Parathyroid adenoma (tissue), 2 donors: Measurements from ENCODE around the gene DLG5.
A peak's percentile ranks its signal among the peaks of the same experiment; 100 is the strongest.

Source experiments
- H2AFZ ChIP-seq: fragments of 300-600 bp; sonication (generic); one replicate; pipeline ENCODE4 v1.7.0; 2017; ENCODE audit warnings: antibody characterized with exemption, mild to moderate bottlenecking
- H3K27ac ChIP-seq: fragments of 300-600 bp; sonication (generic); one replicate; pipeline ENCODE4 v1.7.0; 2017
- H3K27me3 ChIP-seq: fragments of 300-600 bp; sonication (generic); one replicate; pipeline ENCODE4 v1.7.0; 2017; ENCODE audit warnings: low read length; ENCODE audit not compliant: control insufficient read depth, insufficient read depth
- H3K36me3 ChIP-seq: fragments of 300-600 bp; sonication (generic); one replicate; pipeline ENCODE4 v1.7.0; 2017; ENCODE audit warnings: low read length; ENCODE audit not compliant: control insufficient read depth, insufficient read depth
- H3K4me1 ChIP-seq: fragments of 300-600 bp; sonication (generic); one replicate; pipeline ENCODE4 v1.7.0; 2017; ENCODE audit warnings: control low read depth
- H3K4me2 ChIP-seq: fragments of 300-600 bp; sonication (generic); one replicate; pipeline ENCODE4 v1.7.0; 2017; ENCODE audit warnings: low read length
- H3K4me3 ChIP-seq: fragments of 300-600 bp; sonication (generic); one replicate; pipeline ENCODE4 v1.7.0; 2017; ENCODE audit warnings: low read depth, low read length
- H3K79me2 ChIP-seq: fragments of 300-600 bp; sonication (generic); one replicate; pipeline ENCODE4 v1.7.0; 2017; ENCODE audit warnings: control low read depth
- H3K9ac ChIP-seq: fragments of 300-600 bp; sonication (generic); one replicate; pipeline ENCODE4 v1.7.0; 2017; ENCODE audit warnings: mild to moderate bottlenecking
- H3K9me3 ChIP-seq: fragments of 300-600 bp; sonication (generic); one replicate; pipeline ENCODE4 v1.7.0; 2017; ENCODE audit warnings: low read length; ENCODE audit not compliant: control insufficient read depth
- CTCF ChIP-seq: fragments of 300-600 bp; sonication (generic); IDR thresholded peaks from one replicate; pipeline ENCODE4 v1.7.0; 2017; ENCODE audit warnings: antibody characterized with exemption, mild to moderate bottlenecking
- donor health status: primary hyperparathyroidism.

The DLG5 gene

GRCh38 chr10:77865580-77866324, 60.8 kb downstream of the DLG5 start:
- peaks cover 53% of the 10 kb centered on the region for H3K79me2 ChIP-seq
- H2AFZ ChIP-seq = no peak overlapping the region
- no peak for TF ChIP-seq CTCF
- H3K27ac ChIP-seq = peak overlapping the region; percentile 68
- H3K27me3 ChIP-seq = no peaks in the 10 kb centered on the region
- no peak overlapping the region for H3K9ac ChIP-seq
- H3K4me2 ChIP-seq = no peak overlapping the region
- H3K4me1 ChIP-seq = peaks cover 50% of the 10 kb centered on the region
- no peaks in the 10 kb centered on the region for H3K36me3 ChIP-seq
- H3K9me3 ChIP-seq = no peaks in the 10 kb centered on the region
- H3K4me3 ChIP-seq = no peak overlapping the region

- Histone ChIP-seq H3K9ac (no peak overlapping the region), H3K27ac (peak overlapping the region; percentile 68), H3K79me2 (peaks cover 50% of the 10 kb centered on the region), H3K27me3 (no peaks in the 10 kb centered on the region), H3K4me2 (no peak overlapping the region), H3K36me3 (no peaks in the 10 kb centered on the region), H3K4me1 (peaks cover 57% of the 10 kb centered on the region), H2AFZ (no peak overlapping the region), H3K4me3 (no peak overlapping the region), H3K9me3 (no peaks in the 10 kb centered on the region)
- no peak for TF ChIP-seq CTCF
Observed at GRCh38 chr10:77864151-77864851, 62.3 kb downstream of the DLG5 start.

GRCh38 chr10:77863446-77863845, 63.1 kb downstream of the DLG5 start:
- H3K27ac ChIP-seq = peak overlapping the region; percentile 68
- H3K4me1 ChIP-seq = peaks cover 57% of the 10 kb centered on the region
- TF ChIP-seq CTCF = no peak

GRCh38 chr10:77862595-77862994, 64.0 kb downstream of the DLG5 start:
- Histone ChIP-seq H2AFZ (no peak overlapping the region), H3K36me3 (no peaks in the 10 kb centered on the region), H3K4me3 (no peak overlapping the region), H3K9ac (no peak overlapping the region), H3K9me3 (no peaks in the 10 kb centered on the region), H3K79me2 (peaks cover 35% of the 10 kb centered on the region), H3K4me2 (no peak overlapping the region), H3K27me3 (no peaks in the 10 kb centered on the region), H3K27ac (peak overlapping the region; percentile 13), H3K4me1 (peaks cover 53% of the 10 kb centered on the region)
- no peak for TF ChIP-seq CTCF

More at GRCh38 chr10:77863446-77863845, 63.1 kb downstream of the DLG5 start:
- H3K9me3 ChIP-seq = no peaks in the 10 kb centered on the region
- H3K4me3 ChIP-seq = no peak overlapping the region
- no peaks in the 10 kb centered on the region for H3K27me3 ChIP-seq
- H3K36me3 ChIP-seq = no peaks in the 10 kb centered on the region
- H3K79me2 ChIP-seq = peaks cover 41% of the 10 kb centered on the region
- no peak overlapping the region for H2AFZ ChIP-seq
- H3K9ac ChIP-seq = no peak overlapping the region
- H3K4me2 ChIP-seq = no peak overlapping the region
